M059J (cell line): ENCODE measurements around the gene ANKRD53. TPM values are rescaled to one million over a fixed set of nuclear protein-coding genes. Genes with fewer than 3 reads are reported as not detected.

Source experiments
- DNase-seq: peaks from one replicate; pipeline ENCODE4 v3.0.0-alpha.2; 2012; ENCODE audit warnings: low read depth
- total RNA-seq: library from RNA; depleted of rRNA; stranded (reverse); fragments of >200 nt; shearing (Covaris generic); gene quantifications from 2 replicates; pipeline ENCODE4 v1.2.3, GENCODE V29; 2014

Gene ANKRD53
- total RNA-seq, 1 experiment from 2014 or later, result 0.12 TPM

- no peak for DNase-seq
Measured at GRCh38 chr2:70943205-70943871, 35.1 kb upstream of the ANKRD53 start.

- no peak for DNase-seq
Measured at GRCh38 chr2:70944111-70944690, 34.2 kb upstream of the ANKRD53 start.

GRCh38 chr2:70946832-70947442, 31.5 kb upstream of the ANKRD53 start:
- DNase-seq, result peak; percentile 56

- peak; percentile 69 for DNase-seq
Measured at GRCh38 chr2:70947556-70948184, 30.8 kb upstream of the ANKRD53 start.

- peak; percentile 69 for DNase-seq
Measured at GRCh38 chr2:70948337-70949003, 30.0 kb upstream of the ANKRD53 start.

GRCh38 chr2:70949086-70949485, 29.3 kb upstream of the ANKRD53 start:
- no peak for DNase-seq

GRCh38 chr2:70954886-70955285, 23.5 kb upstream of the ANKRD53 start:
- no peak for DNase-seq

GRCh38 chr2:70956141-70956540, 22.3 kb upstream of the ANKRD53 start:
- no peak for DNase-seq

GRCh38 chr2:70957798-70958197, 20.6 kb upstream of the ANKRD53 start:
- DNase-seq, result no peak

GRCh38 chr2:70958759-70959158, 19.7 kb upstream of the ANKRD53 start:
- no peak for DNase-seq

- DNase-seq, result no peak
Measured at GRCh38 chr2:70959271-70959761, 19.1 kb upstream of the ANKRD53 start.

GRCh38 chr2:70959851-70960832, 18.3 kb upstream of the ANKRD53 start:
- DNase-seq, result no peak

GRCh38 chr2:70960833-70961647, 17.4 kb upstream of the ANKRD53 start:
- no peak for DNase-seq

GRCh38 chr2:70961648-70961994, 16.8 kb upstream of the ANKRD53 start:
- no peak for DNase-seq

- DNase-seq, result no peak
Measured at GRCh38 chr2:70962211-70962884, 16.1 kb upstream of the ANKRD53 start.

GRCh38 chr2:70962885-70963878, 15.2 kb upstream of the ANKRD53 start:
- DNase-seq, result no peak

- no peak for DNase-seq
Measured at GRCh38 chr2:70964133-70964532, 14.3 kb upstream of the ANKRD53 start.
